PC-3 (cell line): ENCODE data around the gene TTC7B. TPM values are rescaled to one million over a fixed set of nuclear protein-coding genes. Genes with fewer than 3 reads are reported as not detected.

ENCODE experiments used
- ATAC-seq: fragments of 200-7000 bp; cut with Tn5 transposase; 2 replicates; pipeline ENCODE4 v1.9.1; 2020; ENCODE audit warnings: mild to moderate bottlenecking, moderate library complexity
- BruUV-seq: library from RNA; stranded (reverse); fragments of 400-500 nt; replicated peaks from 2 replicates; lab custom pipeline; 2021; lab: Mats Ljungman, UMichigan
- CTCF ChIA-PET: fragments of 300-600 bp; sonication (Branson Sonifier 250); formaldehyde crosslinking; loops from one replicate; lab custom pipeline; 2022; ENCODE audit warnings: antibody characterized with exemption; lab: Charles Lee
- POLR2A ChIA-PET: fragments of 300-600 bp; sonication (Branson Sonifier 250); formaldehyde crosslinking; loops from one replicate; lab custom pipeline; 2022; ENCODE audit warnings: antibody characterized with exemption; ENCODE audit not compliant: unreplicated experiment; lab: Charles Lee
- DNase-seq: peaks from one replicate; pipeline ENCODE4 v3.0.0-alpha.2; 2015
- H2AFZ ChIP-seq: fragments of 300-600 bp; sonication (generic); 2 replicates; pipeline ENCODE4 v1.6.0; 2016; ENCODE audit warnings: antibody characterized with exemption, low read length
- H3F3A ChIP-seq: fragments of 300-600 bp; sonication (generic); one replicate; pipeline ENCODE4 v1.6.0; 2017; ENCODE audit warnings: antibody characterized with exemption, low read length, control low read depth, mild to moderate bottlenecking; ENCODE audit not compliant: unreplicated experiment
- H3K27ac ChIP-seq: fragments of 300-600 bp; sonication (generic); 2 replicates; pipeline ENCODE4 v1.5.1; 2016; ENCODE audit warnings: mild to moderate bottlenecking, low read length
- H3K27me3 ChIP-seq: fragments of 300-600 bp; sonication (generic); 2 replicates; pipeline ENCODE4 v1.6.1; 2016; ENCODE audit warnings: low read length, mixed read lengths
- H3K36me3 ChIP-seq: fragments of 300-600 bp; sonication (generic); 2 replicates; pipeline ENCODE4 v1.6.1; 2016; ENCODE audit warnings: low read depth, mixed run types, low read length, mixed read lengths
- H3K4me1 ChIP-seq: fragments of 300-600 bp; sonication (generic); 2 replicates; pipeline ENCODE4 v1.5.1; 2016; ENCODE audit warnings: low read length; ENCODE audit not compliant: insufficient read depth
- H3K4me2 ChIP-seq: fragments of 300-600 bp; sonication (generic); 2 replicates; pipeline ENCODE4 v1.6.0; 2016; ENCODE audit warnings: low read length
- H3K4me3 ChIP-seq: fragments of 300-600 bp; sonication (generic); 2 replicates; pipeline ENCODE4 v1.5.1; 2016; ENCODE audit warnings: mild to moderate bottlenecking, low read length, mixed read lengths
- H3K79me2 ChIP-seq: fragments of 300-600 bp; sonication (generic); 2 replicates; pipeline ENCODE4 v1.6.1; 2017; ENCODE audit warnings: low read length, mixed read lengths
- H3K9ac ChIP-seq: fragments of 300-600 bp; sonication (generic); 2 replicates; pipeline ENCODE4 v1.6.0; 2016; ENCODE audit warnings: mild to moderate bottlenecking, low read length
- H3K9me2 ChIP-seq: fragments of 300-600 bp; sonication (generic); replicated peaks from 2 replicates; pipeline ENCODE4 v1.6.1; 2016; ENCODE audit warnings: mixed run types, low read length, mixed read lengths
- H3K9me3 ChIP-seq: fragments of 300-600 bp; sonication (generic); 2 replicates; pipeline ENCODE4 v1.6.1; 2016; ENCODE audit warnings: low read length, mixed read lengths
- H4K20me1 ChIP-seq: fragments of 300-600 bp; sonication (generic); 2 replicates; pipeline ENCODE4 v1.6.1; 2016; ENCODE audit warnings: low read length, mixed read lengths
- EZH2 ChIP-seq: fragments of 300-600 bp; sonication (generic); IDR thresholded peaks from one replicate; pipeline ENCODE4 v1.6.1; 2017; ENCODE audit warnings: antibody characterized with exemption, mild to moderate bottlenecking, low read length; ENCODE audit not compliant: unreplicated experiment
- EZH2phosphoT487 ChIP-seq: fragments of 300-600 bp; sonication (generic); IDR thresholded peaks from 2 replicates; pipeline ENCODE4 v1.6.1; 2018; ENCODE audit warnings: mild to moderate bottlenecking, antibody characterized with exemption, low read length, borderline replicate concordance
- intact Hi-C: fragments of 100-400 bp; cut with micrococcal nuclease; formaldehyde crosslinking; loops from 2 replicates; pipeline ENCODE4 v1.9.0; 2023
- total RNA-seq: library from RNA; depleted of rRNA; stranded (reverse); fragments of >200 nt; gene quantifications from 2 replicates; pipeline ENCODE4 v1.2.3, GENCODE V29; 2014
- TF ChIP-seq, protein P1 (sequence below): fragments of 300-600 bp; sonication (generic); conservative IDR thresholded peaks from 2 replicates; pipeline ENCODE4 v1.5.1; 2017; ENCODE audit warnings: antibody characterized with exemption, low read depth, mild to moderate bottlenecking, low read length

The TTC7B gene
- total RNA-seq, 1 experiment from 2014 or later = 45.6 TPM

GRCh38 chr14:90760078-90760444, 56.2 kb downstream of the TTC7B start:
- DNase-seq (no peak), ATAC-seq (no peak)
- Histone ChIP-seq H3K79me2 (no peaks in the 10 kb centered on the region), H3K4me3 (no peak overlapping the region), H3K4me2 (no peak overlapping the region), H2AFZ (no peak overlapping the region), H3K9me2 (no peaks in the 10 kb centered on the region), H3F3A (no peaks in the 10 kb centered on the region), H3K27ac (no peak overlapping the region), H3K27me3 (no peaks in the 10 kb centered on the region), H3K4me1 (peaks cover 12% of the 10 kb centered on the region), H3K9ac (no peak overlapping the region), H3K36me3 (peaks cover 16% of the 10 kb centered on the region; the same call in 1 of the 2 replicates), H4K20me1 (no peaks in the 10 kb centered on the region), H3K9me3 (peaks cover 17% of the 10 kb centered on the region)
- ChIA-PET CTCF (interaction anchor here (0.6 kb wide), 1 partner anchor 44 kb away, joined by 3 read pairs; no protein-coding TSS in a partner anchor), POLR2A (no interaction called here)
- TF ChIP-seq, protein P1, sequence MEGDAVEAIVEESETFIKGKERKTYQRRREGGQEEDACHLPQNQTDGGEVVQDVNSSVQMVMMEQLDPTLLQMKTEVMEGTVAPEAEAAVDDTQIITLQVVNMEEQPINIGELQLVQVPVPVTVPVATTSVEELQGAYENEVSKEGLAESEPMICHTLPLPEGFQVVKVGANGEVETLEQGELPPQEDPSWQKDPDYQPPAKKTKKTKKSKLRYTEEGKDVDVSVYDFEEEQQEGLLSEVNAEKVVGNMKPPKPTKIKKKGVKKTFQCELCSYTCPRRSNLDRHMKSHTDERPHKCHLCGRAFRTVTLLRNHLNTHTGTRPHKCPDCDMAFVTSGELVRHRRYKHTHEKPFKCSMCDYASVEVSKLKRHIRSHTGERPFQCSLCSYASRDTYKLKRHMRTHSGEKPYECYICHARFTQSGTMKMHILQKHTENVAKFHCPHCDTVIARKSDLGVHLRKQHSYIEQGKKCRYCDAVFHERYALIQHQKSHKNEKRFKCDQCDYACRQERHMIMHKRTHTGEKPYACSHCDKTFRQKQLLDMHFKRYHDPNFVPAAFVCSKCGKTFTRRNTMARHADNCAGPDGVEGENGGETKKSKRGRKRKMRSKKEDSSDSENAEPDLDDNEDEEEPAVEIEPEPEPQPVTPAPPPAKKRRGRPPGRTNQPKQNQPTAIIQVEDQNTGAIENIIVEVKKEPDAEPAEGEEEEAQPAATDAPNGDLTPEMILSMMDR = no peak
- intact Hi-C loops = no loop called here
- BruUV-seq = no TSS peak

DNA sequence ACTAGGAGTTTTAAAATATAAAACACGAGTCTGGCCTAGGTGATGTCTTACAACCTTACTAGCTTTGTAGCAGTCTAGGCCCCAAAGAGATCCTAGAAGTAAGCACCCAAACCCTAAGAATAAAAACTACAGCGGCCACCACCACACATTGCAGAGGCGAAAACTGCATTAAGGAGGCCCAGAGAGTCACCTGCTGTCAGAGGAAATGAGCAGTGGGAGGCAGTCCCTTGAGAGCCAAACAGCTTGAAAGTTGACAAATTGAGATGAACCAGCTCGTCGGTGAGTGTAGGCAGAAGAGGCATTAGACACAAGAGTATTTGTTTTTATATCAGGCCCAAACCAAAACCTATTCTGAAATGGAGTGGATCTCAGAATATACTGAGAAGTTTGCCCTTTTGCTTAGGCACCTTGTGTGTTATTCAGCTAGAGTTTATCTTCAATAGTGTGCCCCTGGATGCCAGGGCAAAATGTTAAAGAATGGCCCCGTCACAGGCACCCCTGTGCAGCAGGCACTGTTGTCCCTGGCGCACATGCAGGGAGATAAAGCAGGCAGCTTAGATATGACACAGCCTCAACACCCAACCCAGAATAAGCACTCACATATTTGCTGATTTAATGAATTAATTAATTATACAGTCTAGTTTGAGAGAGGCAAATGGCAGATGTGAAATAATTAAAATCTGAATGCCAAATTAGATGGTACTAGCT, 56.7 kb downstream of the TTC7B start:
- no peaks in the 10 kb centered on the region for H3K27me3 ChIP-seq
- no peaks in the 10 kb centered on the region for H4K20me1 ChIP-seq
- no peak overlapping the region for H3K4me3 ChIP-seq
- intact Hi-C loops = loop anchor here (5.0 kb wide), 3 partner anchors 68 to 143 kb away; no protein-coding TSS in a partner anchor
- no peak overlapping the region for H3K9ac ChIP-seq
- no peak overlapping the region for H3K4me2 ChIP-seq
- TF ChIP-seq, protein P1 = no peak
- TF ChIP-seq EZH2 (no peak), EZH2phosphoT487 (no peak)
- H3K36me3 ChIP-seq = peaks cover 16% of the 10 kb centered on the region; the same call in 1 of the 2 replicates
- no TSS peak for BruUV-seq
- ATAC-seq (no peak), DNase-seq (no peak)
- H3K27ac ChIP-seq = no peak overlapping the region
- no peaks in the 10 kb centered on the region for H3K79me2 ChIP-seq
- ChIA-PET CTCF (interaction anchor here (0.6 to 2.2 kb wide), 3 partner anchors 36 to 56 kb away, joined by 3 to 11 read pairs (median 7); partner anchors contain the start of gene TTC7B), POLR2A (interaction anchor here (1.6 kb wide), 1 partner anchor 56 kb away, joined by 15 read pairs; the partner anchor contains the start of gene TTC7B)
- no peaks in the 10 kb centered on the region for H3K9me2 ChIP-seq
- peaks cover 12% of the 10 kb centered on the region for H3K4me1 ChIP-seq
- H3F3A ChIP-seq = no peaks in the 10 kb centered on the region
- H2AFZ ChIP-seq = no peak overlapping the region
- peaks cover 17% of the 10 kb centered on the region for H3K9me3 ChIP-seq

DNA sequence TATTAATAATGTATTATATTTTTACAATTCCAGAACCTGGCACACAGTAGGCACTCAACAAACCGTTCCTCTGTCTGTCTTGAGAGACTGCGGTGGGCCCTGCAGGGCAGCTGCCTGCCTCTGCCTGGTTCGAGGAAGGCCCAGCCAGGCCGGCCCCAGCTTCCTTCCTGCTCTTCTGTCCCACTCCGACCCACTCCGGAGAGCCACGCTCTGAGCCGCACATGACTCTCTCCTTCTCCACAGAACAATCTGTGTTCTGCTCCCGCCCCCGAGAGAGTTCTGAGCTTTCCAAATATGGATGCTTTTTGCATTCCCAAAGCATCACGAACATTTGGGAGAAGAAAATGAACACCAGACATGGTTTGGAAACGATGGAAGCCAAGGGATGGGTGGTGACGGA, 57.3 kb downstream of the TTC7B start:
- H2AFZ ChIP-seq = peak overlapping the region; percentile 99
- peaks cover 12% of the 10 kb centered on the region for H3K4me1 ChIP-seq
- peaks cover 13% of the 10 kb centered on the region; the same call in 1 of the 2 replicates for H3K36me3 ChIP-seq
- ChIA-PET POLR2A (interaction anchor here (0.6 to 1.6 kb wide), 3 partner anchors 37 to 322 kb away, joined by 3 to 15 read pairs (median 4); partner anchors contain the start of gene TTC7B), CTCF (interaction anchor here (0.5 to 2.2 kb wide), 7 partner anchors 10 to 361 kb away, joined by 3 to 11 read pairs (median 5); partner anchors contain the start of gene TTC7B)
- H3K4me2 ChIP-seq = peak overlapping the region; percentile 95
- H3K79me2 ChIP-seq = no peaks in the 10 kb centered on the region
- TSS peak; percentile 91 for BruUV-seq
- H3K9me3 ChIP-seq = peaks cover 16% of the 10 kb centered on the region
- intact Hi-C loops = loop anchor here (1.0 to 5.0 kb wide), 7 partner anchors 62 to 458 kb away; no protein-coding TSS in a partner anchor
- H3K9ac ChIP-seq = peak overlapping the region; percentile 83
- H3K27ac ChIP-seq = peak overlapping the region; percentile 64
- H3K4me3 ChIP-seq = peak overlapping the region; percentile 67
- H4K20me1 ChIP-seq = no peaks in the 10 kb centered on the region
- H3K9me2 ChIP-seq = no peaks in the 10 kb centered on the region
- TF ChIP-seq EZH2phosphoT487 (no peak), EZH2 (no peak)
- TF ChIP-seq, protein P1 = no peak
- H3K27me3 ChIP-seq = no peaks in the 10 kb centered on the region
- H3F3A ChIP-seq = no peaks in the 10 kb centered on the region
- peak; percentile 1 for ATAC-seq
- DNase-seq = no peak
